Endothelial cell of umbilical vein (primary cell): Measurements from ENCODE around the gene SIDT1. TPM values are rescaled to one million over a fixed set of nuclear protein-coding genes. Genes with fewer than 3 reads are reported as not detected.

ENCODE experiments used
- BruUV-seq: library from RNA; stranded (reverse); fragments of 400-500 nt; replicated peaks from 2 replicates; lab custom pipeline; 2021; lab: Mats Ljungman, UMichigan
- CTCF ChIA-PET: fragments of 300-600, 350-600 bp; sonication (Branson Sonifier 250); formaldehyde crosslinking; loops from one replicate; lab custom pipeline; 2021; ENCODE audit warnings: antibody characterized with exemption, inconsistent platforms; lab: Charles Lee
- POLR2A ChIA-PET: fragments of 300-600, 350-600 bp; sonication (Branson Sonifier 250); formaldehyde crosslinking; loops from one replicate; lab custom pipeline; 2021; ENCODE audit warnings: antibody characterized with exemption, inconsistent platforms; lab: Charles Lee
- DNase-seq: peaks from one replicate; pipeline ENCODE4 v3.0.0-alpha.2; 2011; ENCODE audit warnings: low read depth, low spot score
- FAIRE-seq: peaks from 2 replicates; lab custom pipeline; 2011; peaks lifted over from hg19 to GRCh38; lab: Jason Lieb, UNC
- H2AFZ ChIP-seq: 2 replicates; pipeline ENCODE4 v1.6.0; 2012; ENCODE audit warnings: low read depth, low read length, control low read depth, inconsistent platforms
- H3K27ac ChIP-seq: 2 replicates; pipeline ENCODE4 v1.5.1; 2011; ENCODE audit warnings: low read depth, mild to moderate bottlenecking, control low read depth, low read length, moderate library complexity; ENCODE audit not compliant: insufficient read depth
- H3K27me3 ChIP-seq, 2 experiments: 2 replicates each; pipeline versions ENCODE4 v1.6.0 to v1.6.1; 2011; ENCODE audit warnings: low read length in 2 of 2, mixed read lengths in 1 of 2; ENCODE audit not compliant: control insufficient read depth in 2 of 2, insufficient read depth in 2 of 2
- H3K36me3 ChIP-seq, 2 experiments: 2 replicates in 1 of 2; 3 replicates in 1 of 2; pipeline ENCODE4 v1.5.1; 2011; ENCODE audit warnings: low read length in 2 of 2, mild to moderate bottlenecking in 1 of 2, moderate library complexity in 1 of 2; ENCODE audit not compliant: control insufficient read depth in 2 of 2, insufficient read depth in 2 of 2; ENCODE audit errors: extremely low read depth in 1 of 2
- H3K4me1 ChIP-seq: 3 replicates; pipeline ENCODE4 v1.5.1; 2011; ENCODE audit warnings: mild to moderate bottlenecking, low read length; ENCODE audit not compliant: control insufficient read depth, insufficient read depth; ENCODE audit errors: extremely low read depth
- H3K4me2 ChIP-seq: 2 replicates; pipeline ENCODE4 v1.6.1; 2011; ENCODE audit warnings: low read length, control low read depth, mixed read lengths; ENCODE audit not compliant: insufficient read depth
- H3K4me3 ChIP-seq, 3 experiments: fragments of 200-600 bp in 1 of 3; sonication (generic), shearing (Covaris generic) in 1 of 3; replicated peaks in 1 of 3; 2 replicates each; pipeline ENCODE4 v1.5.1; 2011 to 2016; ENCODE audit warnings: control low read depth in 3 of 3, low read length in 3 of 3, mild to moderate bottlenecking in 2 of 3, inconsistent platforms in 1 of 3, low read depth in 1 of 3, moderate library complexity in 1 of 3; ENCODE audit not compliant: insufficient read depth in 1 of 3
- H3K79me2 ChIP-seq: 2 replicates; pipeline ENCODE4 v1.6.0; 2012; ENCODE audit warnings: low read length, inconsistent platforms; ENCODE audit not compliant: control insufficient read depth, insufficient read depth
- H3K9ac ChIP-seq: replicated peaks from 2 replicates; pipeline ENCODE3; 2011; ENCODE audit warnings: low read length, control low read depth; ENCODE audit not compliant: insufficient read depth; ENCODE audit errors: extremely low read depth
- H3K9me1 ChIP-seq: replicated peaks from 3 replicates; pipeline ENCODE4 v1.6.0; 2011; ENCODE audit warnings: mild to moderate bottlenecking, low read length; ENCODE audit not compliant: control insufficient read depth, insufficient read depth; ENCODE audit errors: extremely low read depth
- H3K9me3 ChIP-seq: replicated peaks from 2 replicates; pipeline ENCODE4 v1.5.1; 2012; ENCODE audit warnings: low read length, inconsistent platforms; ENCODE audit not compliant: control insufficient read depth, insufficient read depth
- H4K20me1 ChIP-seq: replicated peaks from 2 replicates; pipeline ENCODE3; 2011; ENCODE audit warnings: mild to moderate bottlenecking, low read length; ENCODE audit not compliant: control insufficient read depth, insufficient read depth; ENCODE audit errors: extremely low read depth
- EZH2 ChIP-seq: IDR thresholded peaks from 2 replicates; pipeline ENCODE4 v1.6.1; 2012; ENCODE audit warnings: borderline replicate concordance, low read depth, mild to moderate bottlenecking, moderate library complexity, low read length, inconsistent platforms; ENCODE audit not compliant: severe bottlenecking
- FOS ChIP-seq: IDR thresholded peaks from 2 replicates; pipeline ENCODE4 v1.6.1; 2011; ENCODE audit warnings: mild to moderate bottlenecking, low read length, moderate library complexity, borderline replicate concordance; ENCODE audit not compliant: insufficient read depth
- MYC ChIP-seq: IDR thresholded peaks from one replicate; pipeline ENCODE4 v1.6.1; 2011; ENCODE audit warnings: mild to moderate bottlenecking, low read depth, low read length
- POLR2A ChIP-seq: IDR thresholded peaks from 2 replicates; pipeline ENCODE4 v1.6.1; 2012; ENCODE audit warnings: low read depth, mild to moderate bottlenecking, control low read depth, low read length
- POLR2AphosphoS5 ChIP-seq: IDR thresholded peaks from 2 replicates; pipeline ENCODE4 v1.6.1; 2012; ENCODE audit warnings: low read depth, mild to moderate bottlenecking, control low read depth, low read length, moderate library complexity; ENCODE audit not compliant: insufficient read depth
- dilution Hi-C: fragments of 300-500 bp; cut with MboI; formaldehyde crosslinking; loops from one replicate; pipeline ENCODE4 v1.15.0; 2019; ENCODE audit warnings: low sequenced_read_pairs; ENCODE audit not compliant: extremely low pct_ligation_motif_present
- intact Hi-C: fragments of 100-400 bp; cut with micrococcal nuclease; formaldehyde crosslinking; loops from one replicate; pipeline ENCODE4 v1.10.0; 2022
- polyA plus RNA-seq, 4 experiments: library from polyadenylated mRNA; depleted of rRNA in 3 of 4; stranded (reverse) in 3 of 4; unstranded in 1 of 4; fragments of >200 nt; gene quantifications; 2 replicates each; pipeline versions ENCODE4 v1.2.1 to v1.2.3, GENCODE V29; 2011 to 2012; ENCODE audit warnings: missing spikeins in 1 of 4
- total RNA-seq: library from RNA; stranded (reverse); gene quantifications from 2 replicates; pipeline ENCODE4 v1.2.3, GENCODE V29; 2021
- TF ChIP-seq, protein P1 (sequence below): IDR thresholded peaks from 2 replicates; pipeline ENCODE4 v1.6.1; 2011; ENCODE audit not compliant: insufficient read depth, insufficient read length
- TF ChIP-seq, protein P2 (sequence below), 2 donors: IDR thresholded peaks; 1 replicate in 1 of 2; 2 replicates in 1 of 2; pipeline ENCODE4 v1.5.1; 2011; ENCODE audit warnings: low read length in 2 of 2, mild to moderate bottlenecking in 2 of 2, moderate library complexity in 2 of 2, control low read depth in 1 of 2, inconsistent platforms in 1 of 2, low read depth in 1 of 2; ENCODE audit not compliant: insufficient read depth in 1 of 2; ENCODE audit errors: extremely low read depth in 1 of 2

The SIDT1 gene
- total and polyA plus RNA-seq, 2 donors (not counting 3 experiments of a cell fraction or from before 2014, with no cell fraction given) = 0.07 TPM; not detected in 1

DNA sequence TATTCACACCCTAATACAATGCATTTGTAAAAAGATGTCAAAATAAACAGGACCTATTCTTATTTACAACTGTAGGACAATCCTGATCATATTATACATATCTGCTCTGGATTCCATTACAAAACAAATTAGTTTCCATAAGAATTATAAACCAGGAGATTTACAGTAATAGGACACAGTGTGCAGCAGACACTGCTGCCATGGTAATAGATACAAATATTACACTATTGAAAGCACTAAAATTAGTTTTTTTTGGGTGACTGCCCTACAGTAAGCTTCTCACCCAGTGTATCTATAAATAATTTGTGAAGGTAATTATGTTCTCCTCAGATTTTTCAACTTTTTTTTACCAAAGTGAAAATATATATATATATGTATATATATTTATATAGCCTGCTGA, 116.2 kb downstream of the SIDT1 start:
- Histone ChIP-seq H3K4me1 (no peaks in the 10 kb centered on the region), H3K4me2 (no peak overlapping the region), H3K4me3 (no peak overlapping the region), H3K27ac (no peak overlapping the region), H3K79me2 (no peaks in the 10 kb centered on the region), H3K27me3 (no peaks in the 10 kb centered on the region), H3K9me3 (peaks cover 2% of the 10 kb centered on the region), H3K36me3 (no peaks in the 10 kb centered on the region), H4K20me1 (no peaks in the 10 kb centered on the region), H3K9me1 (no peaks in the 10 kb centered on the region), H2AFZ (no peak overlapping the region), H3K9ac (no peak overlapping the region)
- TF ChIP-seq POLR2AphosphoS5 (no peak), MYC (no peak), FOS (no peak), EZH2 (no peak)
- dilution Hi-C loops (no loop called here), intact Hi-C loops (no loop called here)
- no TSS peak for BruUV-seq
- POLR2A ChIA-PET = no interaction called here
- FAIRE-seq (no peak), DNase-seq (no peak)
- CTCF ChIA-PET = no interaction called here

DNA sequence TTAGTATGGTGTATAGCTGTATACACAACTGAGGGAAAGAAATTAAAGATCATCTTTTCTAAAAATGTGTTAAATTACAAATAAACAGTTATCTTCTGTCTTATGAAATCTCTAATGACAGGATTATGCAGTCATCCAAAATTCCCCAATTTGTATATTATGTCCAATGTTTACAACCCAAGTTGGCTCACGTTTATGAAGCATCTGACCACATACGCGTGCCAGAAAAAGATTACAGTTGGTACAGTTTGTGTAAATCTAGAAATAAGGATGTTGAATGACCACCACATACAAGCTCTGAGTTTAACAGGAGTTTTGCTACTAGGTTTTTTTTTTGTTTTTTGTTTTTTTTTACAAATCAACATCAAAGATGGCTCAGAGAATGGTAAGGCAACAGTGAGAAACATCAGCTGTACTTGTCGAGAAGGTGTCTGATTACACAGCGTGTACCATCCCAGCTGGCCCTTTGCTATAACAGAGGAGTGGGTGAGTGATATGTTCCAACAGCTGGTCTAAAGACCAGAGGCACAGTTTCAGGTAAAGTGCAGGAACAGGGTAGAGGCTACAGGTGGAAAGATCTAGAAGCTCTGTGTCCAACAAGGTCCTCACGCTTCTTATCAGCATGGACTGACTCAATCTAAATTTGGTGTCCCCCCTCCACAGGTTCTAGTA, 117.0 kb downstream of the SIDT1 start:
- TF ChIP-seq POLR2AphosphoS5 (no peak), MYC (no peak), POLR2A (no peak), FOS (no peak)
- TF ChIP-seq, protein P1, sequence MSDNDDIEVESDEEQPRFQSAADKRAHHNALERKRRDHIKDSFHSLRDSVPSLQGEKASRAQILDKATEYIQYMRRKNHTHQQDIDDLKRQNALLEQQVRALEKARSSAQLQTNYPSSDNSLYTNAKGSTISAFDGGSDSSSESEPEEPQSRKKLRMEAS = no peak
- TF ChIP-seq, protein P2, sequence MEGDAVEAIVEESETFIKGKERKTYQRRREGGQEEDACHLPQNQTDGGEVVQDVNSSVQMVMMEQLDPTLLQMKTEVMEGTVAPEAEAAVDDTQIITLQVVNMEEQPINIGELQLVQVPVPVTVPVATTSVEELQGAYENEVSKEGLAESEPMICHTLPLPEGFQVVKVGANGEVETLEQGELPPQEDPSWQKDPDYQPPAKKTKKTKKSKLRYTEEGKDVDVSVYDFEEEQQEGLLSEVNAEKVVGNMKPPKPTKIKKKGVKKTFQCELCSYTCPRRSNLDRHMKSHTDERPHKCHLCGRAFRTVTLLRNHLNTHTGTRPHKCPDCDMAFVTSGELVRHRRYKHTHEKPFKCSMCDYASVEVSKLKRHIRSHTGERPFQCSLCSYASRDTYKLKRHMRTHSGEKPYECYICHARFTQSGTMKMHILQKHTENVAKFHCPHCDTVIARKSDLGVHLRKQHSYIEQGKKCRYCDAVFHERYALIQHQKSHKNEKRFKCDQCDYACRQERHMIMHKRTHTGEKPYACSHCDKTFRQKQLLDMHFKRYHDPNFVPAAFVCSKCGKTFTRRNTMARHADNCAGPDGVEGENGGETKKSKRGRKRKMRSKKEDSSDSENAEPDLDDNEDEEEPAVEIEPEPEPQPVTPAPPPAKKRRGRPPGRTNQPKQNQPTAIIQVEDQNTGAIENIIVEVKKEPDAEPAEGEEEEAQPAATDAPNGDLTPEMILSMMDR (IDR thresholded peaks at IDR 0.05; ENCODE audit: extremely low read depth in 1 of 2, insufficient read depth in 1 of 2, low read depth in 1 of 2, low read length in 2 of 2) = no peak
- Histone ChIP-seq H3K9ac (no peak overlapping the region), H3K4me3 (no peak overlapping the region), H3K79me2 (no peaks in the 10 kb centered on the region), H2AFZ (no peak overlapping the region), H4K20me1 (no peaks in the 10 kb centered on the region), H3K27ac (no peak overlapping the region), H3K4me1 (no peaks in the 10 kb centered on the region), H3K9me1 (no peaks in the 10 kb centered on the region), H3K36me3 (no peaks in the 10 kb centered on the region), H3K27me3 (no peaks in the 10 kb centered on the region), H3K9me3 (peaks cover 2% of the 10 kb centered on the region), H3K4me2 (no peak overlapping the region)
- dilution Hi-C loops (no loop called here), intact Hi-C loops (no loop called here)
- ChIA-PET POLR2A (no interaction called here), CTCF (no interaction called here)
- no TSS peak for BruUV-seq
- FAIRE-seq (no peak), DNase-seq (no peak)
